ENCODE results near the gene RNF144A.

RNF144A gene

DNA sequence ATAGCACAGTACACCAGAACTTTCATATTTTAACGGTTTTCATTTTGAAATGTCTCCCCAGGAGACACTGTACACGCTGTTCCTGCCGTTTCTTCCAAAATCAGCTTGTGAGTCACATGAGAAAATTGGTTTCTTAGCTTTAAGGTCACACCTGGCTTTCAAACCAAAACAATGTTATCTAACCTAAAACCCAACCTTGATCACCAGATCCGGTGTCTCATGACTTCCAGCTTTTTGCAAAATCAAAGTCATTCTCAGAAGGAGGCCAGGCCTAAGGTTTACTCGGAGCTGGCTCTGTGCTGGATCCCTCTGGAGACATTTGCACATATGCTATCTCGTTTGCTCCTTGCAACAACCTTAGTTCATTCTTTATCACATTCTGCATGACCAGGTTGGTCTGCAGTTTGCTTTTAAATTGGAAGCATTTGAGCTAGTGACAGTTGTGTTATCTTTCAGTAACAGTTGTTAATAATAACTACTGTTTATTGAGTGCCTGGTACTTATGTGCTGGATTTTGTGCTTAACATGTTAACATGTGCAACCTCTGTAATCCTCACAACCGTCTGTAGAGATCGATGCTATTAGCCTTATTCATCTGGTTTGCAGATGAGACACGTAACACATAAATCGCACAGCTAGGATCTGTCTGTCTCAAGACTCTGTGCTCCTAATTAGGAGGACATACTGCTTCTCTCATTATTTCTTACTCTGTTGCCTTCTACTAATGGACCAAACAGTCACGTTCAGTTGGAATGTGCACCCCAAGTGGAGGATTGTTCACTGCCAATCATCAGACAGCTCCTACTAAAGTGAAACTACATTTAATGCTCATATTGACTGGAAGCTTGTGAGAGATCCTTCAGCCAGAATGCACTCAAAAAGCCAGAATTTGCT lies 105.5 kb downstream of the RNF144A start:
- peak; percentile 42 for DNase-seq (ENCODE audit: low read depth, low spot score)

DNA sequence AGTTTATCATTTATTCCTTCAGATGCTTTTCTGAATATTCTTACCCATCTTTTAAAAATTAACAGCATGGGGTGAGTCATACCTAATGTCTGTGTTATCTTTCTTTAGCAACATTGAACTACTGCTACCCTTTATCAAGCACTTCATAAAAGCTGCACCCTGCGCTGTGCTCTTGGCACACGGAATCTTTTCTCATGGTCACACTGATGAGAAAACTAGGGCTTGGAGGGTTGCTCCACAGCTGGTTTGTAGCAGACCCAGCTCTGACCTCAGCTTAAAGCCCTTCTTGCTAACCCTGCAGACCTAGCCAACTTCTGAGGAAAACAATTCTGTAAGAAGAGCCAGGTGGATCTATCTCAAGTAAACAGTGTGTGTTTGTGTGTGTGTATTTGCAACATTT lies 106.3 kb downstream of the RNF144A start:
- DNase-seq (ENCODE audit: low read depth, low spot score): no peak

DNA sequence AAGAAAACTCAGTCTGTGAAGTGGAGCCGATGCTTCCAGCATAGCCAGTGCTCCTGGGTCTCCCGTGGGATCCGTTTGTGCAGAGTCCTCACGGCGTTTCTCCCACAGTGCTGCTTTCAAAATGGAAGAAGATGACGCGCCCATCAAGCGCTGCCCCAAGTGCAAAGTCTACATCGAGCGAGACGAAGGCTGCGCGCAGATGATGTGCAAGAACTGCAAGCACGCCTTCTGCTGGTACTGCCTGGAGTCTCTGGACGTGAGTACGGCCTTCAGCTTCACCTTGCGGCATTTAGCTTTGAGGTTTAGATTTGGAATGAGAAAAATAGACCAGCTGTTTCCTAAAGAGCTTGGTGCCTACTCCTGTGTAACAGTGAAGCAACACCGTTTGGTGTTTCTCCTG lies 107.0 kb downstream of the RNF144A start:
- DNase-seq (ENCODE audit: low read depth, low spot score): no peak

DNA sequence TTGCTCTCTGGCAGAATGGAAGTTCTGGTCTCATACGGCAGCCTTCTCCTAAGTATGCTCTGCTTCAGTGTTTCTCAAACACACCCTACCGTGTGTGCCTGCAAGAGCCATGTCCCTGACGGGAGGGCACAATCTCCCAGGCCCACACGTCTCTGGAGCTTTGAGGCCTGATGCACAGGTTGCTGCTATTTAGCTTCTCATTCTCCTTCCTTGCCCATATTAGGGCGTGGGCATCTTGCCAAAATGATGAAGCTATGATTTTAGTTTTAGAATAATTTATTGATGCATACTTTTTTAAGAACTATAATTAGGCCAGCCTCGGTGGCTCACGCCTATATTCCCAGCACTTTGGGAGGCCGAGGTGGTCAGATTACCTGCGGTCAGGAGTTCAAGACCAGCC lies 107.9 kb downstream of the RNF144A start:
- DNase-seq (ENCODE audit: low read depth, low spot score): no peak

DNA sequence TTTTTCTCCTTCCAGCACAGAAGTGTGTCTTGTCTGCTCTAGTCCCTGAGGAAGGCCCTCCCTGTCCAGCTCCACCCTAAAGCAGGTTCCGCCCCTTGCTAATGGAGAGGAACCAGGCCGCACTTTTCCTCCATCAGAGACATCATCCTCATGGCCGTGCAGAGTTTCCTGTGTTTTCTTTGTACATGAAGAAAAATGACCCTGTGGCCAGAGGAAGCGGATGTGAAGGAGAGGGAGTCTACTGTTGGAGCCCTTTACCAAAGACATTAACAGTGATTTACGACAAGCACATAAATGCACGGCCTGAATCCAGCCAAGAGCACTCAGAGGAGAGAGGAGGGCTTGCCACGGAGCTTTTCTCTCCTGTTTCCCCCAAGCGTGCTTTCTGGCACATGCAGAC lies 109.5 kb downstream of the RNF144A start:
- no peak for DNase-seq (ENCODE audit: low read depth, low spot score)

DNA sequence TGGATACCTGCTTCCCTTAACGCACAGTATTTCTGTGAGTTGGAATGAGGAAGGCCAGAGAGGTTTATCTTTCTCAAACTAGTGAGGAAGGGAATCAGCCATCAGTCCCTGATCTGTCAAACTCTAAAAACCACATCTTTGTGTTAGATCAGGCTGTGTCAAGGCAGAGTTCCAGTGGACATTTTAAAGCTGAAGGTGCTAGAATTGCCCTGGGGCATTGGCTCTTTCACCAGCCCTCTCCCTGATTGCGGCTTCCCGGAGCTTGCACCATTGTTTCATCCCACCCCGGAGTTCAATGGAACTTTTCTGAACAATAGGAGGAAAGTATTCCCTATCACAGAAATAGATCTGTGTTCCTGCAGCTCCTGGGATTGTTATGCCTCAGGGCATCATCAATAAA lies 110.2 kb downstream of the RNF144A start:
- no peak for DNase-seq (ENCODE audit: low read depth, low spot score)

DNA sequence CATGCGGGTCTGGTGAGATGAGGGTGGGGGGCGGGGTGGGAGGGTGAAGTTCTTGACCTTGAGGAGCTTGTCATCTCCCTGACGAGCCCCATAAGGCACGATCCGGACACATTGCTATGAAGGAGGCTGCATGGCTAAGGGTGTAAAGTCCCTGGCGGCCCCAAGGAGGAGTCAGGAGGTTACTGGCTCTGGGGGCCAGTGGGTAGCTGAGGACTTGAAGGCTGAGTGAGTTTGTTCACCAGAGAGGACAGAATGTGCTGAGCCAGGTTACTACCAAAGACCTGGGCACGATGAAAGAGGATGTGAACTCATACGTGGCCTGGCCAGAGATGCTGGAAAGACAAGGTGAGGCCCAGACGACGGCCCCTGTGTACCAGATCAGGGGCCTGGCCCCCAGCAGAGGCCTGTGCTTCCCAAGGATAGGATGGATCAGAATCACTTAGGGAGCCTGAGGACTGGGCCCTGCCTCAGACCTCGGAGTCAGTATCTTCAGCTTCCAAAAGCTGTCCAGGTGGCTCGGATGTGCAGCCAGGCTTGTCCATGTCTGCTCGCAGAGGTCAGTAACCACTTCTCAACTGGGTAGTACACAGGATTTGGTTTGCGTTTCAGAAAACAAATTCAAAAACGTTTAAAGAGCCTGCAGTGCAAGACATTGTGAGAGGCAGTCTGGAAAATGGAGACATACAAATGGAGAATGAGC lies 110.9 kb downstream of the RNF144A start:
- no peak for DNase-seq (ENCODE audit: low read depth, low spot score)

DNA sequence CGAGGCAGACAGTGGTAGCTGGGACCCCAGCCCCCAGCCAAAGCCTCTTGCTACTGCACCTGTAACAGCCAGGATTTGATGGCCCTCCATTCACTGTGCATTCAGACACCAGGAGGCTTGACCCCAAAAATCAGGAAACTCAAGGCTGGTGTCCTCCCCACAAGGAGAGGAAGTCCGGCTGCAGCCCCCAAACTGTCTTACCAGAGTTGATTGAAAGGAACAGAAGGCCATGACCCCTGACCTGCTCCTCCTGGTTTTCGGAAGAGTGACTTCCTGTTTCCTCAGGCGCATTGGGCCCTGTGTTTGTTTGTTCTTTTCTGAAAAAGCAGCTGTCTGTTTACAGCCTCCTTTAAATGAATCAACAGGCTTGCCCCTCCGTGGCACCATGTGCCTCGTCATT lies 111.6 kb downstream of the RNF144A start:
- no peak for DNase-seq (ENCODE audit: low read depth, low spot score)

DNA sequence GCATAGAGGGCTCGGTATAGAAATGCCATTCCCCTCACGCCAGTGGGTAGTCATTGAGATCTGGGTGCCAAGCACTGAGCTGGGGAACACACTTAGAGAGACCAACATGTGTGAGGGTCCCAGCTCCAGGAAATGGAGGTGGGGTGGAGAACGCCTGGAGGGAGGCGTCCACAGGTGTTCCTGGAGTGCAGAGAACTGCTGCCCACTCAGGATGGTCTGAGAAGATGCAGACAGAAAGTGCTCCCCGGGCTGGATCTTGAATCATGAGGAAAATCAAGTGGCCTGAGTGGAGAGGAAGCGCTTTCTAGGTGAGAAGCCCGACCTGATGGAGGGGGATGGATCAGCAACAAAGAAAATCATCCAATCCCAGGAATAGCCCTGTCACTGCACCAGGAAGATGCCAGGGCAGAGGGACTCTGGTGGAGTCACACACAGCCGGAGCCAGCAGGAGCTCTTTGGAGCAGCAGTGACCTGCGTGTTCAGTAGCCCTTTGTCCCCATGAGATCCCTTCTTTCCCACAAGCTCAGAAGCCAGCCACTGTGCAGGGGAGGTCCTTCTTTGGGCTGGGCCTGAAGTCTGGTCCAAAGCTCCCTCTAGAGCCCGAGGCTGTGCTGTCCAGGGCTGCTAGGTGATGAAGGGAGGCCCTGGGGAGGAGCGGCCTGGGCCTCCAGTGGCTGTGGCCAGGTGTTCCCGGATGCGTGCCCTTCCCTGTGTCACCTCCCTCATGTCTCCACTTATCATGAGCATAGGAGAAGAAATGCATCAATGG lies 112.3 kb downstream of the RNF144A start:
- DNase-seq (ENCODE audit: low read depth, low spot score): no peak

DNA sequence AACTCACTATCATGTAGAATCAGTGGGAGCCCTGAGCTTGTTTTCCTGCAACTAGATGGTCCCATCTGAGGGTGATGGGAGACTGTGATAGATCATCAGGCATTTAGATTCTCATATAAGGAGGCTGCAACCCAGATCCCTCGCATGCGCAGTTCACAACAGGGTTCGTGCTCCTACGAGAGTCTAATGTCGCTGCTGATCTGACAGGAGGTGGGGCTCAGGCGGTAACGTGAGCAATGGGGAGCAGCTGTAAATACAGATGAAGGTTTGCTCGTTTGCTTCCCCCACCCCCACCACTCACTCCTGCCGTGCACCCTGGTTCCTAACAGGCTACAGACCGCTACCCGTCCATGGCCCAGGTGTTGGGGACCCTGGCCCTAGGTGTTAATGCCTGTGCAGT lies 113.6 kb downstream of the RNF144A start:
- DNase-seq (ENCODE audit: low read depth, low spot score): no peak

DNA sequence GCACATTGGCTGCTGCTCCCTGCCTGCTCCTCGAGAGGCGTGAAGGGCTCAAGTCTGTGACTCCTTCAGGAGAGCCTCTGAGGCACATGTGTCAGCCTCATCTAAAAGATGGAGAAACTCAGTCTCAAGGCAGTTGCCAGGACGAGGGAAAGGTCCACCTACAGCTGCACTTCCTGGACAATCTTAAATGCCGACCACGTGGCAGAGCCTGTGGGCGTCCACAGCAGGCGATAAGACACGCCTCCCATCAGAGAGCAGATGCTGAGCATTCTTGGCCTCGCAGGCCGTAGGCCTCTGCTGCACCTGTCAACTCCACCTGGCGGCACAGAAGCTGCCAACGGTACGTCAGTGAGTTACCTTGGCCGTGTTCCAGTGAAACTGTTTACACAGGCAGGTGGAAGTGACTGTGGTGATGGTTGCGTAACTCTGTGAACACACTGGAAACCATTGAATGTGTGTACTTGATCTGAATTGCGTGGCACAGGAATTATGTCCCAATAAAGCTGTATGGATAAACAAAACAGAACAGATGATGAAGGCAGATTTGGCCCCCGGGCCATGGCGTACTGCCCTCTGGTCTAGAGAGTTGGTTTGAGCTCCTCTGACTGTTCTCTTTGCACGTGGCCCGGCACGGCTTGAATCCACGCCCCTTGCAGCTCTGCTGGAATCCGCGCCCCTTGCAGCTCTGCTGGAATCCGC lies 114.5 kb downstream of the RNF144A start:
- no peak for DNase-seq (ENCODE audit: low read depth, low spot score)

DNA sequence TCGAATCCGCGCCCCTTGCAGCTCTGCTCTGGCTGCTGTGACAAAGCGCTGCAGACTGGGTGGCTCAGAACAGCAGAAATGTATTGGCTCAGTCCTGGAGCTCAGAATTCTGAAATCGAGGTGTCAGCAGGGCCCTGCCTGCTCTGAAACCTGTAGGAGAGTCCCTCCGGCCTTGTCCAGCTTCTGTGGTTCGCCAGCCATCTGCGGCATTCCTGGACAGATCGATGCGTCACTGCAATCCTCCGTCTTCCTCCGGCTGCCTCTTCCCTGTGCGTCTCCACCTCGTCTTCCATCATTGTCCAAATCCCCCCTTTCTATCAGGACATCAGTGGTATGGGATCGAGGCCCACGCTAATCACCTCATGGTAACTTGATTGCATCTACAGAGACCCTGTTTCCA lies 115.2 kb downstream of the RNF144A start:
- DNase-seq (ENCODE audit: low read depth, low spot score): no peak

DNA sequence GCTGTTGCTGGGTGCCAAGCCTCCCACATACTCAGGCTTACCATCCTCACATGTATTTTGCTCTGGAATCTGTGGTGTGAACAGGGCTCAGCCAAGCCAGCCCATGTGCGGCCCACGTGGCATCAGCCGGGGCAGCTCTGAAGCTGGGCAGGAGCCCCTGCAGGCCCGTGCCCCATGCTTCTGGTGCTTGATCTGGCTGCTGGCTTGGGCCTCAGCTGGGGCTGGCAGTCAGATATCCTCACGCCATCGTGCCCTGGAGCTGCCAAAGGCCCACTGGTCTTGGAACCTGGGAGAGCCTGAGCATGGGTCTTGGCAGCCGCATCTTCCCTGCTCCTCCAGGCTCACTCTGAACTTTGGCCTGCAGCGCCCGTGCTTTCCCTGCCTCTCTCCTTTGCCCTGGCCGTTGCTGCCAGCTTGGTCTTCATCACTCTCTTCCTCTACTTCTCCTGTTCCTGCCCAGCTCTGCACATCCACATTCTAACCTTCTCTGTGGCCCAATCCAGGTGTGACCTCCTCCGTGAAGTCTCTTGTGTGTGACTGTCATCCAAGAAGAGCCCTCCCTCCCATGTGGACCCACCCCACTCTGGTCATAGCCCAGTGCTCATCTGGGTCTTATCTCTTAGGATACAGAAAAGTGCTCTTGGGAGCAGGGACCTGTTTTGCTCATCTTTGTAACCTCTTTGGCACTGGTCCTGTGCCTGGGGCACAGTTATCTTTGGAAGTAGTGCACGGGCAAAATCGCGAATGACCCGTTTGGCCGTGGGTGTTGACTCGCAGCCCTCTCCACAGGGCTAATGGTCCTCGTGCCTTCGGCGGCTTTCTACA lies 116.1 kb downstream of the RNF144A start:
- no peak for DNase-seq (ENCODE audit: low read depth, low spot score)

DNA sequence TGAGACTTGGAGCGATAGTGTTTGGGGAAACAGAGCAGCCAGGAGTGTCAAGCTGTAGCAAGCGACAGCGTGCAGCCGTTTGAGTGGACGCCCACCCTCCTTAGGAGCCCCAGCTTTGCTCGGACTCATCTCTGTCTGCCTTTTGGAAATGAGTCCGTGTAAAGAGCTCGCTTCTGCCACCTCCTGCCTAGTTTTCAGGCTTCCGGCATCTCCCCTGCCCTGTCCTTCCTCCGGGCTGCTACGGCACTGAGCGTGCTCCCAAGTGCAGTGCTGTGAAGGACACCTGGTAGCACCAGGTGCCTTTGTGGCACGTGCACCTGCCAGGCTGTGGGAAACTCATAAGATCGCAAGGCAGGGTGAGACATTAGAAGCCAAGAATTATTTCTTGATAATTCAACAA lies 117.1 kb downstream of the RNF144A start:
- DNase-seq (ENCODE audit: low read depth, low spot score): peak; percentile 43

DNA sequence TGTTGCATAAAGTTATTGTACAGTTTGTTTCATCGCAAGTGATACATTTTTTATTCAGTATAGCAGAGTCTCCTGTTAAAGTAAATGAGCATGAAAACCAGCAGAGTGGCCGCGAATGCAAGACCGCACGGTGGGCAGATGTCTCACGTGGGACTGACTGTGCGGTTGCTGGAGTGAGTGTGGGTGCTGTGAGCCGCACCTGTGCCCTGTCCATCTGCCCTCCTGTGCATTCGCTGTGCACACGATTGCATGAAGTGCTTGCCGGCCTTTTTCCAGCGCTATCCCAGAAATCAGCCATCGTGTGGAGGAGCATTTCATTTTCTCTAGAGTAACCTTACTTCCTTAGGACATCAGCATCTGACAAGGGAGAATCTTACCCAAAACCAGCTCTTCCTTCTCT lies 118.7 kb downstream of the RNF144A start:
- no peak for DNase-seq (ENCODE audit: low read depth, low spot score)

DNA sequence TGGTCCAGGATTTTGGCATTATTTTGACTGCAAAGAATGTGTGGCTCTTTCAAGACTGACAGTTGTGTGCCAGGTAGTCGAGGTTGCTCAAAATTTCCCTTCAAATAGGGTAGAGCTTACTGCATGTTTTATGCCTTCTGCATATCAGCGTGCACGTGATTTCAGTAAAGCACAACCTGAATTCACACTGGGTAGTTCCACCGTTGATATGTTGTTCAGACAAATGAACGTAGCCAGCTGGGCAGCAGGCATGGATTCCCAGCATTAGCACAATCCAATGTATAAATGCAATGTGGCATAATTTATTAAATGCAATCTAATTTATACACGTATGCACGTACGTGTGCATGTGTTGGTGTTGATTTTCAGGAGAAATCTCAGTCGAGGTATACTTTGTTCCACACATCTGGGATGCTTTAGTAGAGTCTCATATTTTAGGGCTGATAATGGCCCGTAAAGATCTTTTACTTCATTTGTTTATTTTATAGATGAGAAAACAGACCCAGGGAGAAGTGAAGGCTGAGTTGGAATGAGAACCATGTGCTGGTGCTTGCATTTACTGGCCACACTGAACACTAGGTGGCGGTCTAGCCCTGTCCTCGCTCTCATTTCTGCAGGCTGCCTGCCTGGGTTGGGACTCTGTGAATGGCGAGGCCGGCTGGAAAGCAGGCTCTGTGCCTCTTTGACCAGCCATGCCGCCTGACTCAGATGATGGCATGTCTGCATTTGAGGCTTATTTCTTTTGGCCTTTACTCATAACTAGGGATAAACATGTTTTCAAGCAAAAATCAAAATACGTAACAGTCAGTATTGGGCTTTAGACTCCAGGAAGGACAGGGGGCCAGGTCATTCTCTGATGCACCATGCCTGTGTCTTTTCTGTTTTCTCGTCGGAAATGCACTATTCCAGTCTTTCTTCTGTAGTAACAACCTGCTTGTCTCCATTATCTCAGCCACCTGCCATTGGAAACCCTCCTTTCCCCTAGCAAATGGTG lies 120.4 kb downstream of the RNF144A start:
- peak; percentile 78 for DNase-seq (ENCODE audit: low read depth, low spot score)

DNA sequence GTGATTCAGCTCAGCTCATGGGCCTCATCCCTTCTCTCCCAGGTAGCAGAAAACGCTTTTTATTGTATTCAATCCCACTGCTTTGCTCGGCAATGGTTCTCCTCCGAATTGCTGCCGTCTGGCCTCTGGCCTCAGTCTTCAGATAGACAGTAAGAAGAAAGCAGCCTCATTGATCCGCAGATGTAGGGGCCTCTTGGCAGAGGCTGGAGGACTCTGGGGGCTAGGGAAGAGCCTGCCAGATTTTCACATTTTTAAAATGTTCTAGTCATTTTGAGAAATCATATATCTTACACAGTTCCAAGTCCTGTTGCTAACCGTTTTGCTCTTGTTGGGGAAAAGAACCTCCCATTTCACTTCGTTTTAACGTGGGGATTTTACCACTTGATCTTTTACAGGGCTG lies 123.3 kb downstream of the RNF144A start:
- no peak for DNase-seq (ENCODE audit: low read depth, low spot score)

DNA sequence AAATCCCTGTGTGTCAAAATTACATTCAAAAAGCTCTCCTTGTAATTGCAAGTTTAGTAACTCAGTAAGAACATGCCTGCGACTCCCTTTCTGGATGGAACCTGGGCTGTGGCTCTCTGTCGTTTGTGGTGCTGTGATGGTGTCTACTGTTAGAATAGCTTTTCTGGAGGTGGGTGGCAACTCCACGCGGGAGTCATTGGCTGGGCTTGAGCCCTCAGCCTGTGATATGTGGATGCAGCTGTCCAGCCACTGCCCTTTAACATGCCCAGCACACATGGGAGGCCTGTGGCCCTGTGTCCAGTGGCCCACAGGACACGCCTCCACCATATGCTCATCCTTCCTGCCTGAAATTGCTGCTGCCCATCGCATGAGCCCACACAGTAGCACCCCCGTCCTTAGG lies 124.2 kb downstream of the RNF144A start:
- DNase-seq (ENCODE audit: low read depth, low spot score): no peak

DNA sequence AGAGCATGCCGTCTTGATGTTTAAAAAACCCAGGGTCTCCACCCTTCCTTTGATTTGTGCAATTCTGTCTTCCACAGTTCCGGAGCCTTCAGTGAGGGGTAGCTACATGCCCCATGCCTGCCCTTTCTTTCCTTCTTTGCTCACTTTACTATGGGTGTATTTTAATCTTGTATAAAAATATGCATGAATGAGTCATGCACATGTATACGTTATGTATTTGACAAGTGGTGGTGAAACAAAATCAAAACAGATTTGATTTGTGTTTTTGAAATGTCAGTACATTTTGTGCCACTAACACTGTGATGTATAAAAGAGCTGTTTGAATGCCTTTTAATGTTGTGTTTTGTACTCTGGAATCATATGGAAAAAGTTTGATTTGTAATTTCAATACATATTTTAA lies 126.5 kb downstream of the RNF144A start:
- no peak for DNase-seq (ENCODE audit: low read depth, low spot score)

All from astrocyte of the hippocampus (primary cell).